Esophagus muscularis mucosa (tissue), 4 donors: ENCODE data around the gene RPS6KA2.

Experiments
- CTCF ChIP-seq, 3 experiments: fragments of 200-600 bp in 2 of 3; fragments of 450-650 bp in 1 of 3; sonication (generic) in 2 of 3; IDR thresholded peaks; one replicate each; pipeline ENCODE4 v1.5.1; 2017 to 2019; ENCODE audit warnings: antibody characterized with exemption in 3 of 3, mild to moderate bottlenecking in 2 of 3, moderate library complexity in 1 of 3
- EP300 ChIP-seq: sonication (generic); formaldehyde crosslinking; IDR thresholded peaks from one replicate; pipeline ENCODE4 v1.6.1; 2017; ENCODE audit warnings: antibody characterized with exemption
- POLR2A ChIP-seq: fragments of 450-650 bp; IDR thresholded peaks from one replicate; pipeline ENCODE4 v1.6.1; 2017; ENCODE audit warnings: antibody characterized with exemption, moderate library complexity, mild to moderate bottlenecking, low read depth
- POLR2AphosphoS5 ChIP-seq, 2 donors: sonication (generic); formaldehyde crosslinking; IDR thresholded peaks; one replicate each; pipeline ENCODE4 v1.6.1; 2017; ENCODE audit warnings: antibody characterized with exemption in 2 of 2

GRCh38 chr6:166570929-166571713 is 55.9 kb downstream of the RPS6KA2 start:
- TF ChIP-seq CTCF (IDR thresholded peaks at IDR 0.05): no peak
- no peak for TF ChIP-seq POLR2AphosphoS5 (IDR thresholded peaks at IDR 0.05)
- no peak for TF ChIP-seq POLR2A
- TF ChIP-seq EP300: no peak
